ENCODE data around the gene ASIC2. TPM values are rescaled to one million over a fixed set of nuclear protein-coding genes. Genes with fewer than 3 reads are reported as not detected.

The ASIC2 gene
- total RNA-seq, 4 donors from 2014 or later = 0.48 TPM; not detected in 3

DNA sequence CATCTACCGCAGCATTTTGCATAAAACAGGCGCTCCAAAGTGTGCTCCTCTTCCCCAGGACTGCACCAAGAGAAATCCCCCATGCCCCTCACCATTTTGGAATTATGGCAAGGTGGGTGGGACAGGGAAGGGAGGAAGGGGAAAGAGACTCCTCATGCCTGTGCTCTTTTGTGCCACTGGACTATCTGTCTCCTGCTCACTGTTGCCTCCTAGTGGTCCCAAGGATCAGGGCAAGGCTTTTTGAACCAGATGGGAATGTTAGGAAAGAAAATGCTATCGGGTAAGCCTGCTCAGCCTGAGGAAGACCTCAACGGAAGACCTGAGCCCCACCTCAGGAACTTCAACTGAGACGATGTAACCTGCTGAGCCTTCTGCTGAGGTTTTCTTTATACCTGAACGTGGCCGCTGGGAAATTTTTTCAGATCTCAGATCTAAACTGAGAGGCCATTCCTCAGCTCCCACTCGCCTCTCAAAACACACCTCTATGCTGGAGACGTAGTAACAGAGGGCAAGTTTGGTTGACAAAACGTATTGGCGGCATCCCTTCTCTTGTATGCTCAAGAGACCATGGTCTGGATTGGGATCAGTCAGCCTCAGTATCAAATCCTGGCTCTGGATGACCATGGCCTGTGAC is 243.2 kb downstream of the ASIC2 start:
- TF ChIP-seq, protein P1, sequence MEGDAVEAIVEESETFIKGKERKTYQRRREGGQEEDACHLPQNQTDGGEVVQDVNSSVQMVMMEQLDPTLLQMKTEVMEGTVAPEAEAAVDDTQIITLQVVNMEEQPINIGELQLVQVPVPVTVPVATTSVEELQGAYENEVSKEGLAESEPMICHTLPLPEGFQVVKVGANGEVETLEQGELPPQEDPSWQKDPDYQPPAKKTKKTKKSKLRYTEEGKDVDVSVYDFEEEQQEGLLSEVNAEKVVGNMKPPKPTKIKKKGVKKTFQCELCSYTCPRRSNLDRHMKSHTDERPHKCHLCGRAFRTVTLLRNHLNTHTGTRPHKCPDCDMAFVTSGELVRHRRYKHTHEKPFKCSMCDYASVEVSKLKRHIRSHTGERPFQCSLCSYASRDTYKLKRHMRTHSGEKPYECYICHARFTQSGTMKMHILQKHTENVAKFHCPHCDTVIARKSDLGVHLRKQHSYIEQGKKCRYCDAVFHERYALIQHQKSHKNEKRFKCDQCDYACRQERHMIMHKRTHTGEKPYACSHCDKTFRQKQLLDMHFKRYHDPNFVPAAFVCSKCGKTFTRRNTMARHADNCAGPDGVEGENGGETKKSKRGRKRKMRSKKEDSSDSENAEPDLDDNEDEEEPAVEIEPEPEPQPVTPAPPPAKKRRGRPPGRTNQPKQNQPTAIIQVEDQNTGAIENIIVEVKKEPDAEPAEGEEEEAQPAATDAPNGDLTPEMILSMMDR (IDR thresholded peaks at IDR 0.05) = no peak
- no peak for ATAC-seq (ENCODE audit: low FRiP score)
- peak; percentile 39 for DNase-seq (ENCODE audit: low spot score)

DNA sequence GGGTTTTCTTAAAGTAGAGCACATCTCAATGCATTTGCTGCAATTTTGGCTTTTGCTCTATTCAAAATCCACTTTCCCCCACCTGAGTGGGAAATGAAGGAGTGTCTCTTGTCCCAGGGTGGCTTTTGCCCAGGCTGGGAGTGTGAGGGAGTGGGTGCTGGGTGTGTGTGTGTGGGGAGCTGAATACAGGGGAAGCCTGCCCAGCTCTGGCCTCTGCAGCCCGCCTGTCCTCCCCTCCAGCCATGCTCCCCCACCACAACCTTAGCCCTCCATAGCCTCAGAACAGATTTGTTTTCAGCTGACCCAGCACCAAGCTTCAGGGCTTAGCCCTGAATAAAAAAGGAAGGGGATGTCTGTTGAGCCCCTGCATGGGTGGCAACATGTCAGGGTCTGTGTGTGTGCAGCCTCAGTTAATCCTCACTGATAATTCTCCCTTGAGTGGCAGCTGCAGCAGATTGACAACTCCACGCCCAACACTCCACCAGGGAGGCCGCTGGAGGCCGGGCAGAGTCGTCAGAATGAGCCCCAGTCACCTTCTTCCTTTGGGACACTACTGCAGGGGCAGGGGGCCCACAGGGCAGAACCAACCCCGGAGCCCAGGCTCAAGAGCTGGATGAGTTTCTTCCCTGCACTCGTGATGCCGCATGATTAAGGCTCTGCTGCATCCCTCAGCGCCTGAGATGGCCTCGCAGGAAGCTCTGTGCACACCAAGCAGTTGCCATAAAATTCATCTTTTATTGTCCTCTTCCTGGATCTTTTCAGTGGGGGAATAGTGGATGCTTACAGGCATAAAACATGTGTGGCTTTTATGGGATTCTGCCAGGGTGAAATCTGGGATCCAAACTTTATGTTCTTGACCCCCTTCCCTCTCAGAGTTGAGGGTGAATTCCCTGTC is 246.5 kb downstream of the ASIC2 start:
- TF ChIP-seq, protein P1 (IDR thresholded peaks at IDR 0.05) = no peak
- ATAC-seq (ENCODE audit: low FRiP score) (no peak), DNase-seq (ENCODE audit: low spot score) (no peak)

DNA sequence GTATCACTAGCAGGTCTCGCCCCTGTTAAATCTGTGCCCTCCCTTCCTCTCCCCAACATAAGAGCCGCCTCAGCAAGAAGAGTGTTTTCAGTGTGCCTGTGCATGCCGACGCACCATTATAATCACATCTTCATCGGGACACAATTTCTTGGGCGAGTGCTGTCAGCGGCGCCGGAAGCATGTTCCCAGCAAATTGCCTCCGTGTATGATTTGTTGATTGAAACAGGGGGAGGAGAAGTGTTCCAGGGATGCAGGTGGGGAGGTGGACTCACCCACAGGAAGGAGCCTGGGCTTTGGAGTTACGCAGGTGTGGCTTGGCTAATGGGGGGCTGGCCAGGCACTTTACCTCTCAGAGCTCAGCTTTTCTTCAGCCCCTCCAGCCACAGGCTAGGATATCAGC is 247.9 kb downstream of the ASIC2 start:
- ATAC-seq (ENCODE audit: low FRiP score) (no peak), DNase-seq (ENCODE audit: low spot score) (no peak)
- TF ChIP-seq, protein P1 (IDR thresholded peaks at IDR 0.05) = no peak

DNA sequence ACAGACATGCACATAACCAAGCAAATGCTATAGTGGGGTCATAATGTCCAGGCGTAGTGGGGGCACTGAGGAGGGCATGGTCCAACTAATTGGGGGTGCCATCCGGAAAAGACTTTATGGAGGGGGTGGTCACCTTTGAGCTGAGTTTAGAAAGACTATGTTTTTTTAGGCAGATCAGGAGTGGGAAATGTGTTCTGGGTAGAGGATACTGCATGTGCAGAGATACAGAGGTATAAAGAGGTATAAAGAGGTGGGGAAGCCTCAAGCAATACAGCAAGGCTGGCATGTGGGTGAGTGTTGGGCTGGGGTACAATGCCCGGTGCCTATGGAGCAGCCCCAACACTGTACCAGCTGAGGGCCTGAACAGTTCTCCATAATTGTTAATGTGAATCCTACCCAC is 248.3 kb downstream of the ASIC2 start:
- DNase-seq (ENCODE audit: low spot score) = no peak
- TF ChIP-seq, protein P1 (IDR thresholded peaks at IDR 0.05) = no peak
- no peak for ATAC-seq (ENCODE audit: low FRiP score)

DNA sequence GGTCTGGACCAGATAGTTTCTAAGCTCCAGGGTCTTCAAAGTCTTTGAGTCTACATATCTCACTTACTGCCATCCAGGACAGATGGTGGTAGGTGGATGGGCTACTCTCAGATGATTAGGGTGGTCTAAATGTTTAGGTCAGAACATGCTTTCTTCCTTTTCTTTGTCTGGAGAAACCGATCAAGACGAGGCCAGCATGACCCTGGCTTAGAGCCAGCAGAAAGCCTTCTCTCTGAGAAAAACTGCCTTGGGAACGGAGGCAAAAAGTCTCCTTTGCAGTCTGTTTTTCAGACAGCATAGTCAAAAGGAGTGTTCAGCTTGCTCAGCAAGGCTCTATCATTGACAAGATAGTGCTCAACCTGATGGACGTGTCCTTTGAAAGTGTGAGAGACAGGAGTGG is 252.6 kb downstream of the ASIC2 start:
- DNase-seq (ENCODE audit: low spot score) = no peak
- no peak for ATAC-seq (ENCODE audit: low FRiP score)
- TF ChIP-seq, protein P1 (IDR thresholded peaks at IDR 0.05) = no peak

DNA sequence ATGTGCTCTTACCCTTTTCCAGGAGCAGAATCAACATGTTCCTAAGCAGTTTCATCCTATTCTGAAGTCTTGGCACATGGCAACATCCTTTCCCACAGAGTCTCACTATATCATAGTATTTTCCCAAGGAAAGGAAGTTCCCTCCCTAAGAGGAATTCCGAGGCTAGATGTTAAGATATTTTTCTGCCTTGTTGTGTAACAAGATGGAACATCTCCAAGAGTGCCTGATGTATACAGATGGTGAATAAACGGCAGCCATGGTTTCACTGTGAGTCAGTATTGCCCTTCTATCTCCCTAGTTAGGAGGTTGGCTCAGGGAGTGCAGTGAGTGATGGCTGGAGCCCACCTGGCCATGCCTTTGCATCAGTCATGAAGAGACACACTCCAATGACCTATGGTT is 253.2 kb downstream of the ASIC2 start:
- DNase-seq (ENCODE audit: low spot score) = no peak
- TF ChIP-seq, protein P1 (IDR thresholded peaks at IDR 0.05) = no peak
- peak; percentile 38 for ATAC-seq (ENCODE audit: low FRiP score)

All from omental fat pad (tissue), 4 donors.